GM23338 (cell line): ENCODE data around the gene RHBDD1.

Experiments used
- CREB1 ChIP-seq: fragments of 250-450 bp; sonication (Bioruptor Pico); IDR thresholded peaks from 2 replicates; pipeline ENCODE4 v1.5.0; 2020; ENCODE audit warnings: low read depth, mild to moderate bottlenecking, moderate library complexity
- EZH2 ChIP-seq: fragments of 200-600 bp; sonication (generic); IDR thresholded peaks from one replicate; pipeline ENCODE4 v1.8.0; 2017; ENCODE audit warnings: antibody characterized with exemption, mild to moderate bottlenecking, low read depth; ENCODE audit not compliant: unreplicated experiment
- EZH2phosphoT487 ChIP-seq: fragments of 200-600 bp; sonication (generic); IDR thresholded peaks from one replicate; pipeline ENCODE4 v1.8.1; 2018; ENCODE audit warnings: antibody characterized with exemption; ENCODE audit not compliant: unreplicated experiment
- JUNB ChIP-seq: IDR thresholded peaks from one replicate; pipeline ENCODE4 v1.6.1; 2016; ENCODE audit warnings: antibody characterized with exemption; ENCODE audit not compliant: unreplicated experiment
- NANOG ChIP-seq: IDR thresholded peaks from 2 replicates; pipeline ENCODE4 v1.6.1; 2016; ENCODE audit warnings: antibody characterized with exemption, borderline replicate concordance
- POLR2AphosphoS5 ChIP-seq: IDR thresholded peaks from 2 replicates; pipeline ENCODE4 v1.6.1; 2016; ENCODE audit warnings: antibody characterized with exemption, low read depth
- TF ChIP-seq, protein P1 (sequence below), 2 experiments: fragments of 200-600 bp in 1 of 2; sonication (generic) in 1 of 2; conservative IDR thresholded peaks; 2 replicates each; pipeline versions ENCODE4 v1.5.1 to v1.6.1; 2016 to 2017; ENCODE audit warnings: antibody characterized with exemption in 2 of 2, low read depth in 2 of 2, mild to moderate bottlenecking in 2 of 2, moderate library complexity in 1 of 2
- TF ChIP-seq, protein P2 (sequence below): IDR thresholded peaks from 2 replicates; pipeline ENCODE4 v1.6.1; 2016; ENCODE audit warnings: antibody characterized with exemption
- TF ChIP-seq, protein P3 (sequence below): IDR thresholded peaks from one replicate; pipeline ENCODE4 v1.6.1; 2018; ENCODE audit warnings: antibody characterized with exemption; ENCODE audit not compliant: unreplicated experiment

DNA sequence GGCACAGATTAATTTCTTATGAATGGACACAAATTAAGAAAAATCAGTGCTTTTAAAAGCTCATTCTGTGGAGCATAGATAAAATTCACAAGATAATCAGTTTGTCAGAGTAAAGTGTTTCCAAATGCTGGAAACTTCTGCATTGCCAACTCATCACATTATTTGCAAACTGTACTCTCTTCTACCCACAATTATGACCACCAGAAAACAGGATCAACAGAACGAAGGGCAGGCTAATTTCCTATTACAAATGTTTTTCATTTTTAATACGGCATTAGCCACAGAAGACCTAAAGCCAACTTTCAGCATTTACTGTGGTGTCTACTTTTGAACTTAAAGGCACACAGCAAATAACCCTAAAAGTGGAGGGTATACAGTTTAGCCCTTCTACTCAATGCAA, 42.2 kb upstream of the RHBDD1 start:
- TF ChIP-seq, protein P1, sequence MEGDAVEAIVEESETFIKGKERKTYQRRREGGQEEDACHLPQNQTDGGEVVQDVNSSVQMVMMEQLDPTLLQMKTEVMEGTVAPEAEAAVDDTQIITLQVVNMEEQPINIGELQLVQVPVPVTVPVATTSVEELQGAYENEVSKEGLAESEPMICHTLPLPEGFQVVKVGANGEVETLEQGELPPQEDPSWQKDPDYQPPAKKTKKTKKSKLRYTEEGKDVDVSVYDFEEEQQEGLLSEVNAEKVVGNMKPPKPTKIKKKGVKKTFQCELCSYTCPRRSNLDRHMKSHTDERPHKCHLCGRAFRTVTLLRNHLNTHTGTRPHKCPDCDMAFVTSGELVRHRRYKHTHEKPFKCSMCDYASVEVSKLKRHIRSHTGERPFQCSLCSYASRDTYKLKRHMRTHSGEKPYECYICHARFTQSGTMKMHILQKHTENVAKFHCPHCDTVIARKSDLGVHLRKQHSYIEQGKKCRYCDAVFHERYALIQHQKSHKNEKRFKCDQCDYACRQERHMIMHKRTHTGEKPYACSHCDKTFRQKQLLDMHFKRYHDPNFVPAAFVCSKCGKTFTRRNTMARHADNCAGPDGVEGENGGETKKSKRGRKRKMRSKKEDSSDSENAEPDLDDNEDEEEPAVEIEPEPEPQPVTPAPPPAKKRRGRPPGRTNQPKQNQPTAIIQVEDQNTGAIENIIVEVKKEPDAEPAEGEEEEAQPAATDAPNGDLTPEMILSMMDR (conservative IDR thresholded peaks at IDR 0.05; ENCODE audit: low read depth in 2 of 2), result no peak
- no peak for TF ChIP-seq EZH2
- no peak for TF ChIP-seq CREB1
- no peak for TF ChIP-seq EZH2phosphoT487
- TF ChIP-seq POLR2AphosphoS5, result no peak
- TF ChIP-seq, protein P2, sequence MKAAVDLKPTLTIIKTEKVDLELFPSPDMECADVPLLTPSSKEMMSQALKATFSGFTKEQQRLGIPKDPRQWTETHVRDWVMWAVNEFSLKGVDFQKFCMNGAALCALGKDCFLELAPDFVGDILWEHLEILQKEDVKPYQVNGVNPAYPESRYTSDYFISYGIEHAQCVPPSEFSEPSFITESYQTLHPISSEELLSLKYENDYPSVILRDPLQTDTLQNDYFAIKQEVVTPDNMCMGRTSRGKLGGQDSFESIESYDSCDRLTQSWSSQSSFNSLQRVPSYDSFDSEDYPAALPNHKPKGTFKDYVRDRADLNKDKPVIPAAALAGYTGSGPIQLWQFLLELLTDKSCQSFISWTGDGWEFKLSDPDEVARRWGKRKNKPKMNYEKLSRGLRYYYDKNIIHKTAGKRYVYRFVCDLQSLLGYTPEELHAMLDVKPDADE, result no peak
- TF ChIP-seq, protein P3, sequence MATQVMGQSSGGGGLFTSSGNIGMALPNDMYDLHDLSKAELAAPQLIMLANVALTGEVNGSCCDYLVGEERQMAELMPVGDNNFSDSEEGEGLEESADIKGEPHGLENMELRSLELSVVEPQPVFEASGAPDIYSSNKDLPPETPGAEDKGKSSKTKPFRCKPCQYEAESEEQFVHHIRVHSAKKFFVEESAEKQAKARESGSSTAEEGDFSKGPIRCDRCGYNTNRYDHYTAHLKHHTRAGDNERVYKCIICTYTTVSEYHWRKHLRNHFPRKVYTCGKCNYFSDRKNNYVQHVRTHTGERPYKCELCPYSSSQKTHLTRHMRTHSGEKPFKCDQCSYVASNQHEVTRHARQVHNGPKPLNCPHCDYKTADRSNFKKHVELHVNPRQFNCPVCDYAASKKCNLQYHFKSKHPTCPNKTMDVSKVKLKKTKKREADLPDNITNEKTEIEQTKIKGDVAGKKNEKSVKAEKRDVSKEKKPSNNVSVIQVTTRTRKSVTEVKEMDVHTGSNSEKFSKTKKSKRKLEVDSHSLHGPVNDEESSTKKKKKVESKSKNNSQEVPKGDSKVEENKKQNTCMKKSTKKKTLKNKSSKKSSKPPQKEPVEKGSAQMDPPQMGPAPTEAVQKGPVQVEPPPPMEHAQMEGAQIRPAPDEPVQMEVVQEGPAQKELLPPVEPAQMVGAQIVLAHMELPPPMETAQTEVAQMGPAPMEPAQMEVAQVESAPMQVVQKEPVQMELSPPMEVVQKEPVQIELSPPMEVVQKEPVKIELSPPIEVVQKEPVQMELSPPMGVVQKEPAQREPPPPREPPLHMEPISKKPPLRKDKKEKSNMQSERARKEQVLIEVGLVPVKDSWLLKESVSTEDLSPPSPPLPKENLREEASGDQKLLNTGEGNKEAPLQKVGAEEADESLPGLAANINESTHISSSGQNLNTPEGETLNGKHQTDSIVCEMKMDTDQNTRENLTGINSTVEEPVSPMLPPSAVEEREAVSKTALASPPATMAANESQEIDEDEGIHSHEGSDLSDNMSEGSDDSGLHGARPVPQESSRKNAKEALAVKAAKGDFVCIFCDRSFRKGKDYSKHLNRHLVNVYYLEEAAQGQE, result no peak
- TF ChIP-seq JUNB, result no peak
- TF ChIP-seq NANOG, result no peak
